Left forelimb (tissue), 1 donor: Measurements from ENCODE around the gene SV2B.

Experiments
- DNase-seq: peaks from one replicate; pipeline ENCODE4 v3.0.0-alpha.2; 2018; ENCODE audit warnings: low spot score

Gene SV2B

DNA sequence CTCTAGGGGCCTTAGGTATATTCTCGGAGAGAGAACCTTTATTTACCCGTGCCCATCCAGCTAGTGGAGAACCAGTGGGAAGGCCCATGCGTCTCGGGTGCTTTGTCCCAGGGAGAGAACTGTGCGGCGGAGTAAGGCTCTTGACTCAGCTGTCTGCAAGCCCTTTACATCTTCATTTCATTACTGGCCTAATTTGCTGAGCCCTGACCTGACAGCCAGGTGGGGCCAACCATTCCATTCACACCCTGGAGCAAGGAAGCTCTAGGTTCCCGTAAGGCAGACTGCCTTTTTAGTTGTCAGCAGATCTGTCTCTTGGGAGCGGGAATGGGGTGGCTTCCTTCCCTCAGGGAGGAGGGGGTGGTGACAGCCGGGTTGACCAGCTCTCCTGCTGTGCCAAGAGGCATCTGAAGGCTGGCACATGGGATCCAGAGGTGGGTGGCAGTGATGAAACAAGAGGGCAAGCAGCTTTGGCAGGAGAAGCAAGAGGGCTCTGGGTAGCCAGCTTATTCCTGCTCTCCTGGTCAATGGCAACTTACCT, 36.4 kb downstream of the SV2B start:
- DNase-seq, result no peak

DNA sequence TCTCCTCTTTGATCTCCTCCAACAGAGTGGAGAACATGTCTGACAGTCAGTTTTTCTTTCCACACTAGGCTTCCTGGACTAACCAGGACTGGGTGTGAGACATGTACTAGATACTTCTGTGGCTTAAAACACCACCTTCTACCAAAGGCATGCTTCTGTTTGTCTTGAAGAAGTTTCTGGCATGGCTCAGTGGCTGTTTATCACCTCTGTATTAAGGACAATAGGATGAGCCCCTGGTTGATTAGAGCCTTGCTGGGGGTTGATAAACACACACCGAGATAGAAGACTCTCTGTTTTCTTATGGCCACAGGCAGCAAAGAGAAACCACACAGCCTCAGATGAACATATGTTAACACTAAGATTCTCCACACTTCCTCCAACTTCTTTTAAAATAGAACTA, 40.5 kb downstream of the SV2B start:
- DNase-seq, result no peak

DNA sequence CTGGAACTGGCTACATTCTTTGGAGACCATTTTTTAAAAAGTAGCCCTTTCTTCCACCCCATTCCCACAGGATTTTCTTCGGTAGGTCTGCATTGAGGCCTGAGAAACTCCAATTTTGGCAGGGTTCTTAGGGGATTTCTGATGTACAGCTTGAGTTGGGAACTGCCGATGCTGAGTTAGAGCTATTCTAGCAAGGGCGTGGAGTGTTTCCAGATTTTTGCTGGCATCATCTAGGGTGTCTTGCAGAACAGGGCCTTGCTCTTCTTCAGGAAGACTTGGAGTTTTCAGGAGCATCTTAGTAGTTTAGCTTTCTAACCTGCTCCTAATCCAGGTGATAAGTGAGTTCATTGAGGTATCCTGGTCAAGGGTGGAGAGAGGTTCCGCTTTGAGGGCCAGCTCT, 41.0 kb downstream of the SV2B start:
- no peak for DNase-seq

DNA sequence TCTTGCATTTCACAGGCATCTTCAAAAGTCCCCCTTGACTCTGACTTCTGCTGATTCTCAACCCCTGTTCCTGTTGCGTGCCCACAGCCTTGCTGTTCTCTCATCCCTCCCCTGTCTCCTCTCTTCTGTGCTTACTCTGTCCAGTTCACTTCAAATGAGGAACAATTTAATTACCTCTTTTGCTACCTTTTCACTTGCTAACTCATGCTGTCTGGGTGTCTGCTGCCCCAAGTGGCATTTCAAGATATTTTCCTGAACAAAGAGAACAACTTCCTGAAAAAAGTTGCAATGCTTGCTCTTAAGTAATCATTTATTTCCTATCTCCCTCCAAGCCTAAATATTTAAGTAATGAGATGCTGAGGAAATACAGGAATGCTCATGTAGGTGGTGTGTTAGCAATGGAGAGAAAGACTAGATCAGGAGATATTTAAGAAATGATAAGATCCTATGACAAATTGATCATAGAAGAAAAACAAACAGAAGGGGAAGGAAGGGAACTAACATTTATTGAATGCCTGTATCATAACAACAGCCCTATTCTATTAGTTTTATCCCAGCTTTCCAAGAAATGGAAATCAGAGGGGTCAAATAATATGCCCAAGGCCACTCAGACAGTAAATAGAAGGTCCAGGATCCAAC, 42.2 kb downstream of the SV2B start:
- DNase-seq, result no peak

DNA sequence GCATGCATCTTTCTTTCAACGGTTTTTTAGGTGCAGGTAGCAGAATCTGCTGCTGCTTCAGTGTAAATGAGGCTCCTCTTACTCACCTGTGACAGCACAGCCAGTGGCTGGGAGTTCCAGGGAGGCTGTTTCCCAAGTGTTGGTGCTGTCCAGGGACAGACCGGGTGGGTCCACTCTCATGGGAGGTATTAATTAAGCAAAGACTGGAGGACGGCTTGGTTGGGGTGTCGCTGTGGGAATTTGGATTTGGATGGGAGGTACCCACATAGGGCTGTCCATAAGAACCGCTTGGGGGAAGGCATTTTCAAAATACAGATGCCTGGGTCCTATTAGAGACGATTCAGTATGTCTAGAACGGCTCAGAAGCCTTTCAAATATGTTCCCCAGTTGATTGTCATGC, 42.9 kb downstream of the SV2B start:
- DNase-seq, result no peak

DNA sequence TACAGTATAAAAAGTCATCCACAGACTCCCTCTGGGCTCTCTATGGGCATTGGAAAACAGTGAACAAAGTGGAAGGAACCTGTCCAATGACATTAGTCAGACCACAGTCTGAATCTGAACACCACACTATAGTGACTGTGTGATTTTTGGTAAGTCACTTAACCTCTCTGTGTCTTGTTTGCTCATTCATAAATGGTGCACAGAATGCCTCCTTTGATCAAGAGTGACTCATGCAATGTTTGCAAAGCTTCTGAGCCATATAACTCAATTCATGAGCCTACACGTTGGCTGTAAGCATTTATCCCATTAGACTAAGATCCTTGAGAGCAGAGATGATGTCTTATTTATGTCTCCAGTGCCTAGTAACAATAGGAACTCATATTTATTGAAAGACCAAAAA, 46.7 kb downstream of the SV2B start:
- DNase-seq, result no peak

DNA sequence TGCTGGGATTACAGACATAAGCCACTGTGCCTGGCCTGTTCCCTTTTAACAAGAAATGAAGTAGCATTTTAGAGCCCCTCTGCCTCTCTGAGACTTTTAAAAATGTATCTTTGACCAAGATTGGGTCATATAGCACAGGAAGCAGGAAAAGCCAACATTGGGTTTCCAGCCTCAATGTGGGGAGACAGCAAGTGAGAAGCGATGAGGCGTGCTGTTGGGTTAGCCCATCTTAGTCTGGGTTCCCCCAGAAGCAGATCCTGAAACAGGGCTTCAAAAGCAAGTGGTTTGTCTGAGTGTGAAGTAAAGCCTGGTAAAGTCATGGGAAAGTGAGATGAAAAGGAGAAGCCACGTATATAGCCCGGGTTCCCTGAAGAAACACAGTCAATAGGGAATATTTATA, 48.2 kb downstream of the SV2B start:
- no peak for DNase-seq

DNA sequence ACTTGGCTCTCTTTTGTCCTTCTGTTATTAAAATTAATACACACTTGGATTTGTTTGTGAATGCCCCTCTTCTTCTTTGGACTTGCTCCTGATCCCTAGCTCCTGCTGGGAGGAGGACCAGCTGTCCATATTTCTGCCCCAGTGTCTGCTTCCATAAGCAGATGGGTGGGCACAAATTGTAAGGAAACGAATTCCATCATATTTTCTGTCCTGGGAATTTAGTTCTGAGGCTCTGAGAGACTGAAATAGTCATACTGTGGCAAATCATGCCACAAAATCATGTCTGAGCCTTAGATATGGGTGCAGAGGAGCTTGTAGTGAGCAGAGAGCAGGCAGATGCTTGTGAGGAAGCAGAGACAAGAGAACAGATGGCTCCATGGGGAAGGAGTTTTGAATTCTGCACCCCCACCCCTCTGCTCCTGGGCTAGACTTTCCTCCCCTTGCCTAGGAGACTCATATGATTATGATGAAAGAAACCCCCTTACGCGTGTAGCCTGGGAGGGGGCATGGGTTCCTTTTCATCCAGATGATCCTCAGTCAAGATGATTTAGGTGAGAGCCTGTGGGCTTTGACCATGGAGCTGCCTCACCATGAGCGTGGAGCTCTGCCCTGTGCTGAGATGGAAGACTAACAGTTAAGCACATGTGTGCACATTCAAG, 50.6 kb downstream of the SV2B start:
- no peak for DNase-seq

DNA sequence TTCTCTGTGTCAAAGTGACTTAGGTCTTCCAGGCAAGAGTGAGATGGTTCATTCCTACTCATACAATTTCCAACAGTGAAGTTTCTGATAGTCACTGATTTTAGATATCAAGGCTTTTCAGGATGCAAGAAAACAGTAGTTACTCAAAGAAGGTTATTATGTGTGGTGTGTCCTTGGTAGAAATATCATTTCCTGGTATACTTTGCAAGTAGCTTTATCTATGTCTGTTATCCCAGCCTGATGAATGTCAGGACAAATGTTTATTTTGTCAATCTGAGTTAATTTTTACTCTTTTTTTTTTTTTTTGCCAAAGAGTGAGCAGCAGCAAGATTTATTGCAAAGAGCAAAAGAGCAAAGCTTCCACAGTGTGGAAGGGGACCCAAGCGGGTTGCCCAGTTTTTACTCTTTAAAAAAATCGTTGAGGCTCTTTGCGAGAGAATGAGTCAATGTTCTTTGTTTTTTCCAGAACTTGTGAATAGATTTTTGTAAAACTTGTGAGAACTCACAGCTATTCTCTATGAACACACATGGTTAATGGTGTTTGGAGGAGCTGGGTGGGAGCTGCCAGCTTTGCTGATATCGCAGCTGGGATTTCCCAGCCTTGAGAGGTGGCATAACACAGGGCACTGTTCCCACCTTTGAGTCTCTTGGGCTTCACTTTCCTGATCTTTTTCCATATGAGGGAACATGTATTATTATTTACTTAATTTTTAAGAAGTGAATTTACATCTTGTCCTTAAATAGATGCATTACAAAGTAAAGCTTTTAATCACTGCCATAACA, 51.9 kb downstream of the SV2B start:
- DNase-seq, result no peak

DNA sequence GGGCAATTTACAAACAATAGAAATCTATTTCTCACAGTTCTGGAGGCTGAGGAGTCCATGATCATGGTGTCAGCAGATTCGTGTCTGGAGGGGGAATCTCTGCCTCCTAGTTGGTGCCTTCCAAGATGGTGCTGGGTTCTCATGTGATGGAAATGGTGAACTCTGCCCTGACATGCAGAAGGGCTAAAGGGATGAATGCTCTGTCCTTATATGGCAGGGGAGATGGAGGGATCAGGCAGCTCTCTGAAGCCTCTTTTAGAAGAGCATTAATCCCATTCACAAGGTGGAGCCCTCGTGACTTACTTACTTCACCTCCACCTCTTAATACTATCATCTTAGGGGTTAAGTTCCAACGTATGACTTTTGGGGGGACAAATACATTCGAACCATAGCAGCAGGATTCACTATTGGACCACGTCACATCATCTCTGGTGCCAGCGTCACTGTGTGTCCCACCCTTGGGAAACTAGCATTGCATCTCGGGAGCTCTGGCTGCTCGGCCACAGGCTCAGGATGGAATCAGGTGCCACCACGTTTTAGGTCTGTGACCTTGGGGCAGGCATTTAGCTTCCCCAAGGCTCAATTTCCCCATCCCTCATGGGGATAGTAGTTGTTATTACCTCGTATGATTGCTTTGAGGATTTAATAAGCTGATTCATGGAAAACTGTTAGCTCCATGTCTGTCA, 53.0 kb downstream of the SV2B start:
- no peak for DNase-seq

DNA sequence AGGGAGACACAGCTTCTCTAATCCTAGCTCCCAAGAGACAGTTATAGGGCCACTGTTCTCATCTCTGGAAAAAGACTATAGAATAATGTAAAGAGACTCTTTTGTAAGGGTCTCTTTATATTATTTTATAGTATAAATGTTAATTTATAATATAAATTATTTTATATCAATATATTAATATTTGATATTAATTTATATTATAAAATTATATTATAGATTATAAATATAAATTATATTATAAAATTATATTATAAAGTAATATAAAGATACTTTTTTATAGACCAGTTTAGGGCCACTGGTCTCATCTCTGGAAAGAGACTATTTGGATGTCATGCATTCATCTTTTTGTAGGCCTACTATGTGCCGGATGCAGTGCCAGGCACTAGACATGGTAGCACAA, 53.9 kb downstream of the SV2B start:
- DNase-seq, result no peak

DNA sequence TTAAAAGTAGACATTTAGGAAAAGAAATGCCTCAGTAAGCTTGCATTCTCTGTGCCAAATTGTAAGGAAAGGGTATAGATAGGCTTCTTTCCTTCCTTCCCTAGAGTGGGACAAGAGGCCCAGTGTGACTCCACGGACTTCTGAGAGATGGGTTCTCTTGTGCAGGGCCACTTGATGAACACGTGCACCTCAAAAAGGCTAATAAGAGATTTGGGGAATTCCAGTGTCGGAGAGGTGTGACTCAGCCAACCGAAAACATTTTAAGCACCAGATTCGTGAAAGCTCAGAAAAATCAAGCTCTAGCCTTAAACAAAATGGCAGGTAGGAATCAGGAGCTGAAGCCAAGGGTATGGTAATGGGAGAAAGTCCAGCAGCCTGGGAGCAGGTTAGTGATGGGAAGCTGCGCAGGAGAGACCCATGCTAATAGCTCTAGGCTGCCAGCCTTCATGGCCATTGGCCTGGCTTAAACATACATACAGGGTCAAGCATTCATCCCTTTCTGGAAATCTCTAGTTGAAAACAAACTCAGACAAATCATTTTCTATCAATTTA, 56.2 kb downstream of the SV2B start:
- DNase-seq, result no peak

DNA sequence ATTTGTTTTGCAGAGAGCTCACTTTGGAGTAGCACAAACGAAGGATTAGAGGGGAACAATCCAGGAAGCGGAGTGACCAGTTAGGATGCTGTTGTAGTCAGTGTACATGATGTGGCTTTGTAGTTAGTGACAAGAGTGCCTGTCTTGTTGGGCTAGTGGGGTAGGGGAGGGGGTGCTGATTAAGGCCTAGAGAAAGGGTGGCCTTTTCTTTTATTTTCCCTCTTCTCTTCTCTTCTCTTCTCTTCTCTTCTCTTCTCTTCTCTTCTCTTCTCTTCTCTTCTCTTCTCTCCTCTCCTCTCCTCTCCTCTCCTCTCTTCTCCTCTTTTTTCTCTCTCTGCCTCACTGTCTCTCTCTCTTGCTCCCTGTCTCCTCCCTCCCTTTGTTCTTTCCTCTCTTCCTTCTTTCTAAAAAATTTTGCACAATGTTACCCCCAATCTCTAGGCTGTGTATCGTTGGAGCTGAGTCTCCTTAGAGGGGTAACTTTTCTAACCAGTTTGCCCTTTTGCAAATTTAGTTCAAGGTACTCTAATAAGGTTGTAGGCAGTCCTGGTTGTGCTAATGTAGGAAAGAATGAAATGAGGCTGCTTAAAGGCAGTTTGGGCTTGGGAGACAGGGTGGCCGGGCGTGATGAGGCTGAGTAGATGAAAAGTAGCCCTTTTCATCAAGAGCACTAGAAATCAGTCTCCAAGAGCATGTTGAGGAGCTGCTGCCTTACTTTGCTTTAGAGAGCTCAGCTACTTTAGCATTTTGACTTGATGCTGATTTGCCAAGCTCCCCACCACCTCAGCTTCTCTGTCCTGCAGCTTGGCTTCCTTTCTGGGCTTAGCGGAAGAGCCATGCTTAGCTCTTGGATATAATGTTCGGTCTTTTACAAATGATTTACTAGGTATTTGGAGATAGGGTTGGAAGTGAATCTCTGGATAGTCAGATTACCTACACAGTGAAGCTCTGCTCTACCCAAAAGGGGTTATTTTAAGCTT, 58.6 kb downstream of the SV2B start:
- DNase-seq, result no peak

DNA sequence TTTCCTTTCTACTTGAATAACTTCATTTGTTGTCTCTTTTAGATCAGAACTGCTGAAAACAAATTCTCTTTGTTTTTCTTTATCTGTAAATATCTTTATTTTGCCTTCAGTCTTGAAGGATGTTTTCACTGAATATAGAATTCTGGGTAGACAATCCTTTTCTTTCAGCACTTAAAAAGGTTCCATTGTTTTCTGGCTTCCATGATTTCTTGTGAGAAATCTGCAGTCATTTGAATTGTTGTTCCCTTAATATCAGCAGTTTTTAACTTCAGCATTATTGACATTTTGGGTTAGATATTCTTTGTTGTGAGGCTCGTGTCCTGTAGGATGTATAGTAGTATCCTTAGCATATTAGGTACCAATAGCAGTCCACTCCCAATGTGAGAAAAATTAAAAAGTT, 65.8 kb downstream of the SV2B start:
- DNase-seq, result no peak

DNA sequence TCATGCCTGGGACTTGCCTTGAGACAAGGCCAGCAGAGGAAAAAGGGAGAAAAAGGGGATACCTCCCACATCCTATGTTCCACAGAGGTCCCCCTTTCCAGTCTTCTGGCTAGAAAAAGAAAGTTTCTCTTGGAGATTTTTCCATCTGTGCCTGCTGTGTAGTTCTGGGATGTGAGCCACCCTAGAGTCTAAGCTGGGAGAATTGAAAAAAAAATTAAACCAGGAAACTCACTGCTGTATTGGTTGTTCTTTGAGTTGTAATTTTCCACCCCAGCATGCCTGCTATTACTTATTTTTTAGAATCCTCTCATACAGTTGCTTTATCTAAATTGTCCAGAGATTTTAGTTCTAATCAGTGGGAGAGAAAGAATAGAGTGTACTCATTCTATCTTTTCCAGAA, 68.4 kb downstream of the SV2B start:
- no peak for DNase-seq

DNA sequence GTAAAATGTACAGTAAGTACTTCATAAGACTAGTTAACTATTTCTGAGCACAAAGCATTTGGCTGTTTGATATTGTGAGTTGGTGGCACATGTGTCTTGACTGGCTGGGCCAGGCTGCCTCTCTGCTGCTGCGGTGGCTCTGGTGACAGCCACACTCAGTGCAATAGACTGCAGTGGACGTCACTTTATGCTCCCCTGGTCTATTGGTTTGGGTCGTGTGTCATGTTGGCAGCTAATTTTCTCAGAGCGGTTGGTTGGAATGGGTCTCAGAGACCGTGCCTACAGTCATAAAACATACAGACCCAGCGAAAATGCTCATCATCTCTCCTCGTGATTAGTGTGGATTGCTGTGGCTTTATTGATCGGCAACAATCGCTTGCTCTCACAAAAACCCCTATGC, 71.3 kb downstream of the SV2B start:
- DNase-seq, result no peak

DNA sequence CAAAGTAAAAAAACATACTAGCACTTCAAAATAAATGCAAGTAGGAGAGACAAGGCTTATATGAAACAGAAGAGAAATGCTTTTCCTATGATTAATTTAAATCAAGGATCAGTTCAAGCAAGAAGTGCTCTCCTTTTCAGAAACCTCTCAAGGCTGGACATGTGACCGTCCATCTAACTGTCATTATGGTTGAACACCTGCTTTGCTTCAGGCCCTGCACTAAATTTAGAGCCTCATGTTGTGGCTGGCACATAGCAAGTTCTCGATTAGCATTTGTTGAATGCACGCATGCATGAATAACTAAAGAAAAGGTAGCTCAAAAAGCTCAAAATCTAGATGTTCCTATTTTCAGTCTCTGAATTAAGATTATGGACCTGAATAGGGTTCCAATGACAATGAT, 82.0 kb downstream of the SV2B start:
- no peak for DNase-seq

DNA sequence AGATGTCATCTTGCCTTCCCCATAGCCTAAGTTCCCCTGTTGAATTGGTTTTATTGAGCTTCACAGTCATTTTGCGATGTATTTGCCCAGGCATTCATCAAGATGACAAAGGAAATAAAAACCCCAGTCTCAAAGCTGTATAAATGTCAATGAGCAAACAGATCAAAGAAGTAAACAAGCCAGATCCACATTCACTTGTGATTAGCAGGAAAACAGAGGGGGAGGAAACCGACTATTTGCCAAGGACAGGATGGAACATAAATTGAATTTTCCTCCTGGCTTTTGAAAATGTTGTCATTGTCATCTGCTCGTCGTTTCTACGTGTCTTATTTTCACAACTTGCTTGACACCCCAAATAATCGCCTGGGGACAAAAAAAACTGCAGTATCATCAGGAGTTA, 83.5 kb downstream of the SV2B start:
- no peak for DNase-seq

DNA sequence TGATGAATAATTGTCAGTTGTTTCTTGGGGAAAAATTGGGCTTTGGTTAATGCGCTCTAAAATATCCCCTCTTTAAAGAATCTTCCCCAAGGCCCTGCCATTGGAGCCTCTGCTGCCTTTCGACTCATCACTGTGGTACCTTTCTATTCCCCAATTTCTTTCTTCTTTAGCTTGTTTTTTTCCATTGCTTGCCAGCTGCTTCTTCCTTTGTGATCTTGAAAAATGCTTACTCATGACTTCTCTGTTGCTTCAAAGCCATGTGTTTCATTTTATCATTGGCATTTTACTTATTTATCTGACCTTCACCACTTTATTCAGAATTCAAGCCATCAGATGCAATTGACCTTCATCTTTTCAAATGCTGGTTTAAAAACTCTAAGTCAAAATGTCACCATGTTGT, 84.4 kb downstream of the SV2B start:
- DNase-seq, result no peak

DNA sequence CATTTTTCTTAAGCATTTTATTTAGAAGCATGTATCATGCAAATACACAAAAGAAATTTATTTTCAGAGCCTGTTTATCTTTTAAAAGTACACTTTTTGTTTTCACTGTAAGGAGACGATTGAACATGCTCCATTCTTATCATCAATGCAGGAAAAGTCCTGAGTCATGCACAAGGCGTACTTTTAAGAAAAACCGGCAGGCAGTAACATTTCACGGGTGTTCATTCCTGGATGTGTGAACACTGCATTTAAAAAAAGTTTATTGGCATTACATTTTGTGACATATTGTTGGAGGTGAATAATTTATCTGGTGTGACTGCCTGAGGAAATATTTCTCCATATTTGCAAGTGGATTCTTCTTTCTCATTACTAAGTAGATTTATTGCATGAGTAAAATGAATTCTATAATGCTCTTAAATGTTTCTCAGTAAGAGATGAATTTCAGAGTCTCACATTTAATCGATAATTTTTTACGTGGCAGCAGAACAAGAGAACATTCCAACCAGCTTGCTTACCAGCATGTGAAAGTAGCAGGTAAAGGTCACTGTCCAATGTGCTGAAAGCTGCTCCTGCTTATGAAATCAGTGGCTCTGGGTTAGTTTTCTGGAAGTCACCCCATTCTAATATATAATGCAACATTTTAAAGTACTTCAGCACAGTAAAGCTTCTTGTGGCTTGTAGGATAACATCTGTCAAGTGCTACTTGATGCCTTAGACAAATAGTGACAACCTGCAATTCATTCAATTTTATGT, 87.0 kb downstream of the SV2B start:
- DNase-seq, result no peak
